GM12872 (cell line): ENCODE measurements around the gene CCDC9.

Source experiments
- CTCF ChIP-seq: IDR thresholded peaks from 3 replicates; pipeline ENCODE4 v1.5.1; 2011; ENCODE audit warnings: low read depth, mild to moderate bottlenecking, low read length, moderate library complexity; ENCODE audit not compliant: insufficient read depth

CCDC9 gene

DNA sequence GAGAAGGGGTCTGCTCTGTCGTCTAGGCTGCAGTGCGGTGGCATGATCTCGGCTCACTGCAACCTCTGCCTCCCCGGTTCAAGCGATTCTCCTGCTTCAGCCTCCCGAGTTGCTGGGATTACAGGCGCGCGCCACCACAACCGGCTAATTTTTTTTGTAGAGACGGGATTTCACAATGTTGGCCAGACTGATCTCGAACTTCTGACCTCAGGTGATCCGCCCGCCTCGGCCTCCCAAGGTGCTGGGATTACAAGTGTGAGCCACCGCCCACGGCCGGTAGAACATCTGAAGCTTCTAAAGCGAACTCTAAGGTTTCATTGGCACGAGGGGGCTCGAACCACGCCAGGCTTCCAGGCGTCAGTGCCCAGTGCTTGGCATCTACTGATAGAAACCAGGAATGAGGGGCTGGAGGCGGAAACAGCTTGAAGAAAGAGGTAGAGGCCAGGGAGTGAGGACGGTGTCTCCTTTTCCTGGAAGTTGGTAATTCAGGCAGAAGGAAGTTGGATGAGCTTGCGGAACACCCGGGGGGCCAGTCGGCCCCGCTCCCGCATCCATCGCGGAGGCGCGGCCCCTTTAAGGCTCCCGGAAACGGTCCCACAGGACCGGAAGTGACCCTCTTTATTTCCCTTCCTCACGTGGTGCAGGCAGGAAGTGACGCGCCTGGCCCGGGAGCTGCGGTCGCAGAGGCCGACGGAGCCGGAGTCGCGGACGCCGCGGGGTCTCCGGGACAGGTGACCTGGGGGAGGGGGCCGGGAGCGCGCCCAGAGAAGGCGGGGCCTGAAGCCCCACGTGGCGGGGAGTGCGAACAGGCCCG is at the start of gene CCDC9:
CCDC9 (plus strand) TSS at position 647 of the 814 bp plus-strand sequence. CDS start 1,876 bp downstream, outside the sequence.
- TF ChIP-seq CTCF = no peak

DNA sequence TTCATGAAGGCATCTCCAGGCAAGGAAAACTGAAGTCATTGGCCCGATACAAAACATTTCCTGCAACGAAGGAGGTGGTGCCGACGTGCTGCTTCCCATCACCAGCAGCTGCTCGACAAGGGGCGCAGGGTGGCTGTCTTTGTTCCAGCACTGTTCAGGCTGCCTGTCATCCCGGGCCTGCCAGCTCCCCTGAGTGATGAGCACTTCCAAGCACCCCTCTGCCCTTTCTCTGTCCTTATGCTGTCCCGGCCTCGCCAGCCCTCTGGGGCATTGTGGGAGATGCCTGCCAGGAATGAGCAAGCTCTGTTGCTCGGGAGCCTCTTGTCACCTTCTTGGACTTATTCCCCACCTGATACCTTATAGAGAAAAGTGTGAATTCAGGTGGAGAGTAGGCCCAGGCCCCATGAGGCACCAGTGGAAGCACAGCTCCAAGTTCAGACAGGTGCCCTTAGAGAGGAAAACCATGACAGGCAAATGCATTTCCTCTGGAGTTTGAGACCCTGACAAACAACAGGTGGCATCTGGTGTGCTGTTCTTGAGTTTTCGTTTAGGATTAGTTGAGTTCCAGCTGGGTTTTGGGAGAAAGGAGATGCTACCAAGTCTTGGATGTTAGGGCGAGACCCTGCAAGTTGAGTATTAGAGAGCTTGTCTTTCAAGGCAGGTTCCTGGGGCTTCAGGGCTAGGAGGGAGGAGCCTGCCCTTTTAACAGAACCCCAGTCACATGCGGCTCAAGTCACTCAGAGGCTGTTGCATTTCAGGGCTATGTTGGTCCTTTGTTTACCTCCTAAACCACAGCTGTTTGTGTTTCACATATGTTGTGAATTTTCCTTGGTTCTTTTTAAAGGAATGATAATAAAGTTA is 46.8 kb upstream of the CCDC9 start:
- TF ChIP-seq CTCF = no peak

GRCh38 chr19:47210180-47210490 is 46.2 kb upstream of the CCDC9 start:
- TF ChIP-seq CTCF = no peak

GRCh38 chr19:47210689-47211316 is 45.5 kb upstream of the CCDC9 start:
- peak; percentile 79 for TF ChIP-seq CTCF

- TF ChIP-seq CTCF = no peak
These were observed 40.7 kb upstream of the CCDC9 start for GRCh38 chr19:47215581-47215980.

DNA sequence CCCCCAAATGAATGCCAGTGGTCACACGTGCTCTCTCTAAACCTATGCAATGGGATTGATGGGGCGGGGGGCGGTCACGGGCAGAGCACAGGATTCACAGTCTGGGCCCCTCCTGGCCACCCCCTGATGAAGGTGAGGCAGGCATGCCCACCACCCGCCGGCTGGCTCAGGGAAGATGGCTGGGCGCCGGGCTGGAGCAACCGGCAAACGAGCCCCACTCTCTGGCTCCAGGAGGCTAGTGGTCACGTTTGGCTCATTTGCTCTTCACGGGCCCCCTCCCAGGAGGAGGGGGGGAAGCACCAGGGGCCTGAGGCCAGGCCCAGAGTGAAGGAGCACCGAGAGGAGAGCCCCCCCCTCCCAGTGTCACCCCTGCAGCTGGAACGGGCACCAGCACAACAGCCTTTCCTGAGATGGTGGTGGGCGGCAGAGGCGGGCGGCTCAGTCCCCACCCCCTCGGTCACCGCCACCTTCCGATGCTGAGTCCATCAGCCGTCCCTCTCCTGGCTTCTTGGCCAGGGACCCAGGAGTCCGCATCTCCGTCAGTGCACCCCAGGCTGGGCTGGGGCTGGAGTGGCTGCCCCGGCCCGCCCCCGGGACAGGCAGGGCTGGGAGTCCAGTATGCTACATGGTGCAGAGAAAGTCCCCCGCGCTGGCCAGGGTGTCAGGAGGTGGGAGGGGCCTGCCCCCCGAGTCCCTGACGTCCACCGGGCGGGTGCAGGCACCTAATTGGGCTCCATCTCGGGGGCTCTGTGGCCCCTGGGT is 35.1 kb upstream of the CCDC9 start:
- TF ChIP-seq CTCF = no peak
